ENCODE measurements around the gene LZTS2.
"Not testable (repeated sequence)": the region's sequence is repeated elsewhere in the genome, so short reads cannot be mapped to it uniquely, and the experiment has no call there.

Gene LZTS2

GRCh38 chr10:100972904-100973535, 26.6 kb upstream of the LZTS2 start:
- TF ChIP-seq CTCF (IDR thresholded peaks at IDR 0.05; ENCODE audit: poor library complexity, severe bottlenecking), result no peak
- H3K27me3 ChIP-seq (ENCODE audit: insufficient read depth, poor library complexity, severe bottlenecking), result no peaks in the 10 kb centered on the region
- ATAC-seq (ENCODE audit: low read depth) (no peak), DNase-seq (ENCODE audit: low spot score) (no peak)
- no peaks in the 10 kb centered on the region for H3K36me3 ChIP-seq (ENCODE audit: low read depth)
- no peak overlapping the region for H3K4me3 ChIP-seq (ENCODE audit: severe bottlenecking)
- H3K9me3 ChIP-seq (ENCODE audit: severe bottlenecking), result no peaks in the 10 kb centered on the region
- no peak overlapping the region for H3K27ac ChIP-seq (ENCODE audit: poor library complexity, severe bottlenecking)
- peaks cover 3% of the 10 kb centered on the region for H3K4me1 ChIP-seq (ENCODE audit: insufficient read depth, poor library complexity, severe bottlenecking)

GRCh38 chr10:100975397-100975796, 24.2 kb upstream of the LZTS2 start:
- H3K36me3 ChIP-seq (ENCODE audit: low read depth); ATAC-seq (ENCODE audit: low read depth); H3K27me3 ChIP-seq (ENCODE audit: insufficient read depth, poor library complexity, severe bottlenecking); H3K4me3 ChIP-seq (ENCODE audit: severe bottlenecking); H3K9me3 ChIP-seq (ENCODE audit: severe bottlenecking); H3K4me1 ChIP-seq (ENCODE audit: insufficient read depth, poor library complexity, severe bottlenecking); DNase-seq (ENCODE audit: low spot score); H3K27ac ChIP-seq (ENCODE audit: poor library complexity, severe bottlenecking): not testable (repeated sequence)

- no peak overlapping the region for H3K27ac ChIP-seq (ENCODE audit: poor library complexity, severe bottlenecking)
- DNase-seq (ENCODE audit: low spot score) (no peak), ATAC-seq (ENCODE audit: low read depth) (no peak)
- TF ChIP-seq CTCF (IDR thresholded peaks at IDR 0.05; ENCODE audit: poor library complexity, severe bottlenecking), result no peak
- H3K4me1 ChIP-seq (ENCODE audit: insufficient read depth, poor library complexity, severe bottlenecking), result no peaks in the 10 kb centered on the region
- no peaks in the 10 kb centered on the region for H3K27me3 ChIP-seq (ENCODE audit: insufficient read depth, poor library complexity, severe bottlenecking)
- H3K9me3 ChIP-seq (ENCODE audit: severe bottlenecking), result no peaks in the 10 kb centered on the region
- no peaks in the 10 kb centered on the region for H3K36me3 ChIP-seq (ENCODE audit: low read depth)
- H3K4me3 ChIP-seq (ENCODE audit: severe bottlenecking), result no peak overlapping the region
Observed at GRCh38 chr10:100976906-100977305, 22.7 kb upstream of the LZTS2 start.

GRCh38 chr10:100977436-100977835, 22.2 kb upstream of the LZTS2 start:
- no peak overlapping the region for H3K27ac ChIP-seq (ENCODE audit: poor library complexity, severe bottlenecking)
- no peak for TF ChIP-seq CTCF (IDR thresholded peaks at IDR 0.05; ENCODE audit: poor library complexity, severe bottlenecking)
- ATAC-seq (ENCODE audit: low read depth), result no peak
- no peaks in the 10 kb centered on the region for H3K27me3 ChIP-seq (ENCODE audit: insufficient read depth, poor library complexity, severe bottlenecking)
- no peaks in the 10 kb centered on the region for H3K4me1 ChIP-seq (ENCODE audit: insufficient read depth, poor library complexity, severe bottlenecking)
- H3K9me3 ChIP-seq (ENCODE audit: severe bottlenecking), result no peaks in the 10 kb centered on the region
- H3K36me3 ChIP-seq (ENCODE audit: low read depth), result no peaks in the 10 kb centered on the region
- DNase-seq (ENCODE audit: low spot score), result no peak
- no peak overlapping the region for H3K4me3 ChIP-seq (ENCODE audit: severe bottlenecking)

GRCh38 chr10:100978121-100978900, 21.3 kb upstream of the LZTS2 start:
- no peak overlapping the region for H3K27ac ChIP-seq (ENCODE audit: poor library complexity, severe bottlenecking)

More at GRCh38 chr10:100978121-100978900, 21.3 kb upstream of the LZTS2 start:
- no peak for DNase-seq (ENCODE audit: low spot score)
- no peak for ATAC-seq (ENCODE audit: low read depth)
- Histone ChIP-seq H3K9me3 (ENCODE audit: severe bottlenecking) (no peaks in the 10 kb centered on the region), H3K36me3 (ENCODE audit: low read depth) (no peaks in the 10 kb centered on the region), H3K27me3 (ENCODE audit: insufficient read depth, poor library complexity, severe bottlenecking) (no peaks in the 10 kb centered on the region), H3K4me3 (ENCODE audit: severe bottlenecking) (no peak overlapping the region), H3K4me1 (ENCODE audit: insufficient read depth, poor library complexity, severe bottlenecking) (no peaks in the 10 kb centered on the region)
- TF ChIP-seq CTCF (IDR thresholded peaks at IDR 0.05; ENCODE audit: poor library complexity, severe bottlenecking), result no peak

All from RWPE2 (cell line).